Fibroblast of peridontal ligament (primary cell): ENCODE results near the gene PUSL1.

ENCODE experiments used
- DNase-seq: peaks from one replicate; pipeline ENCODE4 v3.0.0-alpha.2; 2010; ENCODE audit errors: extremely low read depth

The PUSL1 gene

GRCh38 chr1:1307923-1308755 is at the start of gene PUSL1, which contains the start of gene ACAP3:
Gene PUSL1, plus strand, starts transcription at chr1:1308597. Its CDS starts 47 bp downstream, at chr1:1308644.
Gene ACAP3, minus strand, starts transcription at chr1:1307930. Its CDS starts 115 bp downstream, at chr1:1307815.
- DNase-seq = peak; percentile 92

- DNase-seq = no peak
These were observed 49.3 kb upstream of the PUSL1 start for GRCh38 chr1:1259119-1259488.

- no peak for DNase-seq
These were observed 48.9 kb upstream of the PUSL1 start for GRCh38 chr1:1259540-1259939.

GRCh38 chr1:1259951-1260600 is 48.3 kb upstream of the PUSL1 start:
- DNase-seq = no peak

GRCh38 chr1:1260843-1261560 is 47.4 kb upstream of the PUSL1 start:
- no peak for DNase-seq

GRCh38 chr1:1262071-1262470 is 46.3 kb upstream of the PUSL1 start:
- no peak for DNase-seq

GRCh38 chr1:1262758-1263157 is 45.6 kb upstream of the PUSL1 start:
- DNase-seq = no peak

GRCh38 chr1:1264026-1264425 is 44.4 kb upstream of the PUSL1 start:
- DNase-seq = no peak

GRCh38 chr1:1264868-1265272 is 43.5 kb upstream of the PUSL1 start:
- DNase-seq = peak; percentile 97

- no peak for DNase-seq
These were observed 40.7 kb upstream of the PUSL1 start for GRCh38 chr1:1267488-1268283.

GRCh38 chr1:1268284-1268682 is 40.1 kb upstream of the PUSL1 start:
- no peak for DNase-seq

GRCh38 chr1:1270813-1271212 is 37.6 kb upstream of the PUSL1 start:
- peak; percentile 32 for DNase-seq

- DNase-seq = no peak
These were observed 35.8 kb upstream of the PUSL1 start for GRCh38 chr1:1272341-1273208.

- no peak for DNase-seq
These were observed 35.2 kb upstream of the PUSL1 start for GRCh38 chr1:1273209-1273511.

GRCh38 chr1:1273512-1274298 is 34.7 kb upstream of the PUSL1 start, which contains the start of gene UBE2J2:
Gene UBE2J2, minus strand, starts transcription at chr1:1273854. Its CDS starts 5,862 bp downstream, at chr1:1267992.
- DNase-seq = peak; percentile 84

- DNase-seq = no peak
These were observed 34.0 kb upstream of the PUSL1 start for GRCh38 chr1:1274299-1274930.

- no peak for DNase-seq
These were observed 33.4 kb upstream of the PUSL1 start for GRCh38 chr1:1274931-1275431.

GRCh38 chr1:1275836-1276235 is 32.6 kb upstream of the PUSL1 start:
- DNase-seq = peak; percentile 23

GRCh38 chr1:1278620-1279019 is 29.8 kb upstream of the PUSL1 start:
- DNase-seq = no peak
